AG04449 (cell line): ENCODE measurements around the gene RPAP3.

ENCODE experiments used
- CTCF ChIA-PET: fragments of 350-600 bp; formaldehyde crosslinking; extraction: SDS; loops from one replicate; lab custom pipeline; 2021; ENCODE audit warnings: antibody characterized with exemption; lab: Yijun Ruan, JAX
- POLR2A ChIA-PET: fragments of 400-600, 350-600 bp; formaldehyde crosslinking; extraction: SDS; loops from one replicate; lab custom pipeline; 2020; ENCODE audit warnings: antibody characterized with exemption, inconsistent platforms; lab: Yijun Ruan, JAX
- DNase-seq: peaks from one replicate; pipeline ENCODE4 v3.0.0-alpha.2; 2010; ENCODE audit warnings: low read depth, low spot score
- H3K4me3 ChIP-seq: 2 replicates; pipeline ENCODE4 v1.5.1; 2011; ENCODE audit warnings: low read depth, mild to moderate bottlenecking, control low read depth, low read length
- CTCF ChIP-seq: IDR thresholded peaks from one replicate; pipeline ENCODE4 v1.5.1; 2011; ENCODE audit warnings: mild to moderate bottlenecking, moderate library complexity, low read length, control low read depth, inconsistent platforms; ENCODE audit not compliant: insufficient read depth; ENCODE audit errors: missing control alignments

RPAP3 gene

GRCh38 chr12:47736216-47736615 lies 30.4 kb upstream of the RPAP3 start:
- no peak for DNase-seq
- H3K4me3 ChIP-seq, result no peak overlapping the region
- ChIA-PET CTCF (interaction anchor here (0.9 to 36.9 kb wide), 7 partner anchors 8 to 103 kb away, joined by 3 to 1419 read pairs (median 247); partner anchors contain the start of genes ENDOU, RAPGEF3, RPAP3 and SLC48A1), POLR2A (interaction anchor here (0.6 to 1.0 kb wide), 3 partner anchors 43 to 1887 kb away, joined by 3 to 4 read pairs (median 3); partner anchors contain the start of gene PRPF40B)
- no peak for TF ChIP-seq CTCF

- ChIA-PET CTCF (interaction anchor here (2.1 to 36.9 kb wide), 6 partner anchors 5 to 104 kb away, joined by 18 to 1419 read pairs (median 308); partner anchors contain the start of genes ENDOU, RAPGEF3 and SLC48A1), POLR2A (interaction anchor here (1.0 kb wide), 2 partner anchors 34 to 85 kb away, joined by 3 to 4 read pairs; no protein-coding TSS in a partner anchor)
- no peak for DNase-seq
- no peak for TF ChIP-seq CTCF
- H3K4me3 ChIP-seq, result no peak overlapping the region
These were observed 29.8 kb upstream of the RPAP3 start for GRCh38 chr12:47735649-47736048.

GRCh38 chr12:47734725-47735480 lies 29.1 kb upstream of the RPAP3 start:
- no peak for TF ChIP-seq CTCF
- ChIA-PET CTCF (interaction anchor here (11.9 to 36.9 kb wide), 5 partner anchors 6 to 104 kb away, joined by 247 to 1419 read pairs (median 308); partner anchors contain the start of genes ENDOU and SLC48A1), POLR2A (interaction anchor here (1.0 kb wide), 1 partner anchor 35 kb away, joined by 3 read pairs; no protein-coding TSS in a partner anchor)
- DNase-seq, result no peak
- H3K4me3 ChIP-seq, result no peak overlapping the region

GRCh38 chr12:47733142-47733541 lies 27.3 kb upstream of the RPAP3 start:
- DNase-seq, result no peak
- ChIA-PET POLR2A (no interaction called here), CTCF (interaction anchor here (1.0 to 36.9 kb wide), 7 partner anchors 8 to 432 kb away, joined by 3 to 1419 read pairs (median 247); partner anchors contain the start of genes ENDOU and SLC48A1)
- no peak for TF ChIP-seq CTCF
- H3K4me3 ChIP-seq, result no peak overlapping the region

- TF ChIP-seq CTCF, result no peak
- no peak overlapping the region for H3K4me3 ChIP-seq
- DNase-seq, result no peak
- ChIA-PET CTCF (interaction anchor here (1.1 to 36.9 kb wide), 5 partner anchors 8 to 432 kb away, joined by 3 to 1419 read pairs (median 308); partner anchors contain the start of gene SLC48A1), POLR2A (no interaction called here)
These were observed 26.7 kb upstream of the RPAP3 start for GRCh38 chr12:47732504-47732903.

- no peak overlapping the region for H3K4me3 ChIP-seq
- ChIA-PET CTCF (interaction anchor here (0.8 to 36.9 kb wide), 6 partner anchors 9 to 218 kb away, joined by 3 to 1419 read pairs (median 278); partner anchors contain the start of gene SLC48A1), POLR2A (no interaction called here)
- DNase-seq, result no peak
- no peak for TF ChIP-seq CTCF
These were observed 25.9 kb upstream of the RPAP3 start for GRCh38 chr12:47731723-47732122.
